Sigmoid colon (tissue), 7 donors: ENCODE measurements around the gene RAVER2. TPM values are rescaled to one million over a fixed set of nuclear protein-coding genes. Genes with fewer than 3 reads are reported as not detected.

Experiments used
- DNase-seq: peaks from one replicate; pipeline ENCODE4 v3.0.0-alpha.2; 2019
- H3K27ac ChIP-seq, 4 donors: fragments of 200-600 bp; sonication (generic); one replicate each; pipeline ENCODE4 v1.5.1; 2016 to 2019; ENCODE audit warnings: mild to moderate bottlenecking in 1 of 4
- H3K27me3 ChIP-seq, 3 donors: fragments of 200-600 bp; sonication (generic); one replicate each; pipeline ENCODE4 v1.5.1; 2019; ENCODE audit warnings: mild to moderate bottlenecking in 1 of 3
- H3K36me3 ChIP-seq, 4 donors: fragments of 200-600 bp; sonication (generic); one replicate each; pipeline ENCODE4 v1.5.1; 2016 to 2019
- H3K4me1 ChIP-seq, 4 donors: fragments of 200-600 bp; sonication (generic); one replicate each; pipeline ENCODE4 v1.5.1; 2017 to 2019
- H3K4me3 ChIP-seq, 4 donors: fragments of 200-600 bp; sonication (generic); one replicate each; pipeline ENCODE4 v1.5.1; 2017 to 2019; ENCODE audit warnings: mild to moderate bottlenecking in 2 of 4, moderate library complexity in 1 of 4
- H3K9me3 ChIP-seq, 4 donors: fragments of 200-600 bp in 3 of 4; sonication (generic) in 3 of 4; one replicate each; pipeline versions ENCODE4 v1.5.1 to v1.6.1; 2013 to 2019
- EP300 ChIP-seq, 4 donors: sonication (generic); formaldehyde crosslinking; IDR thresholded peaks; one replicate each; pipeline ENCODE4 v1.6.1; 2017; ENCODE audit warnings: antibody characterized with exemption in 4 of 4
- POLR2A ChIP-seq, 2 donors: fragments of 450-650 bp; IDR thresholded peaks; one replicate each; pipeline ENCODE4 v1.6.1; 2016; ENCODE audit warnings: antibody characterized with exemption in 2 of 2, mild to moderate bottlenecking in 2 of 2, moderate library complexity in 2 of 2
- POLR2AphosphoS5 ChIP-seq, 4 donors: sonication (generic); formaldehyde crosslinking; IDR thresholded peaks; one replicate each; pipeline ENCODE4 v1.6.1; 2017; ENCODE audit warnings: antibody characterized with exemption in 4 of 4
- WGBS, 2 donors: extraction: QIAGEN DNeasy Blood & Tissue Kit; methylation state at CpG; one replicate each; pipeline ENCODE4 v1.1.7; 2013; 5-methylcytosine and 5-hydroxymethylcytosine counted together
- intact Hi-C: fragments of 100-400 bp; cut with DNase I; formaldehyde crosslinking; loops from one replicate; pipeline ENCODE4 v1.15.1; 2023
- polyA plus RNA-seq, 3 donors: library from polyadenylated mRNA; stranded (reverse); fragments of 200-250 nt; gene quantifications; one replicate each; pipeline ENCODE4 v1.2.3, GENCODE V29; 2013
- total RNA-seq, 4 donors: library from RNA; depleted of rRNA; stranded (reverse); fragments of >200 nt; gene quantifications; one replicate each; pipeline ENCODE4 v1.1.0, GENCODE V29; 2016
- TF ChIP-seq, protein P1 (sequence below), 4 experiments: fragments of 450-650 bp in 3 of 4; fragments of 200-600 bp in 1 of 4; IDR thresholded peaks; one replicate each; pipeline ENCODE4 v1.5.1; 2016 to 2019; ENCODE audit warnings: antibody characterized with exemption in 4 of 4, mild to moderate bottlenecking in 3 of 4, moderate library complexity in 2 of 4
- donor health status: healthy with polysubstance abuse.
- donor health status: Bipolar disorder and iron deficiency.
- donor health status: healthy.

The RAVER2 gene, protein sequence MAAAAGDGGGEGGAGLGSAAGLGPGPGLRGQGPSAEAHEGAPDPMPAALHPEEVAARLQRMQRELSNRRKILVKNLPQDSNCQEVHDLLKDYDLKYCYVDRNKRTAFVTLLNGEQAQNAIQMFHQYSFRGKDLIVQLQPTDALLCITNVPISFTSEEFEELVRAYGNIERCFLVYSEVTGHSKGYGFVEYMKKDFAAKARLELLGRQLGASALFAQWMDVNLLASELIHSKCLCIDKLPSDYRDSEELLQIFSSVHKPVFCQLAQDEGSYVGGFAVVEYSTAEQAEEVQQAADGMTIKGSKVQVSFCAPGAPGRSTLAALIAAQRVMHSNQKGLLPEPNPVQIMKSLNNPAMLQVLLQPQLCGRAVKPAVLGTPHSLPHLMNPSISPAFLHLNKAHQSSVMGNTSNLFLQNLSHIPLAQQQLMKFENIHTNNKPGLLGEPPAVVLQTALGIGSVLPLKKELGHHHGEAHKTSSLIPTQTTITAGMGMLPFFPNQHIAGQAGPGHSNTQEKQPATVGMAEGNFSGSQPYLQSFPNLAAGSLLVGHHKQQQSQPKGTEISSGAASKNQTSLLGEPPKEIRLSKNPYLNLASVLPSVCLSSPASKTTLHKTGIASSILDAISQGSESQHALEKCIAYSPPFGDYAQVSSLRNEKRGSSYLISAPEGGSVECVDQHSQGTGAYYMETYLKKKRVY
- total RNA-seq (10 to 100 TPM; 12.7 to 22.2 (median 17.4) TPM), polyA plus RNA-seq (10 to 100 TPM; 11.9 to 48.8 (median 33.0) TPM)

GRCh38 chr1:64744492-64745180, at the start of gene RAVER2:
TSS of gene RAVER2 (plus strand) at chr1:64745075. CDS start at chr1:64745173, 98 bp downstream.
- WGBS, 2 donors = 0 to 1% methylated on average over 76 of the region's 76 CpGs
- H3K4me3 ChIP-seq = peak within 1 kb of the TSS; percentile 74 to 91 (median 82)
- no peaks in the 10 kb centered on the region for H3K27me3 ChIP-seq
- intact Hi-C loops = loop anchor here (1.0 to 5.0 kb wide), 4 partner anchors 57 to 323 kb away; partner anchors contain the start of gene CACHD1
- TF ChIP-seq EP300 (IDR thresholded peaks at IDR 0.05) (no peak), POLR2AphosphoS5 (IDR thresholded peaks at IDR 0.05) (peak in 2 of 4 donors; percentile 27 to 43), POLR2A (IDR thresholded peaks at IDR 0.05) (no peak)
- TF ChIP-seq, protein P1, sequence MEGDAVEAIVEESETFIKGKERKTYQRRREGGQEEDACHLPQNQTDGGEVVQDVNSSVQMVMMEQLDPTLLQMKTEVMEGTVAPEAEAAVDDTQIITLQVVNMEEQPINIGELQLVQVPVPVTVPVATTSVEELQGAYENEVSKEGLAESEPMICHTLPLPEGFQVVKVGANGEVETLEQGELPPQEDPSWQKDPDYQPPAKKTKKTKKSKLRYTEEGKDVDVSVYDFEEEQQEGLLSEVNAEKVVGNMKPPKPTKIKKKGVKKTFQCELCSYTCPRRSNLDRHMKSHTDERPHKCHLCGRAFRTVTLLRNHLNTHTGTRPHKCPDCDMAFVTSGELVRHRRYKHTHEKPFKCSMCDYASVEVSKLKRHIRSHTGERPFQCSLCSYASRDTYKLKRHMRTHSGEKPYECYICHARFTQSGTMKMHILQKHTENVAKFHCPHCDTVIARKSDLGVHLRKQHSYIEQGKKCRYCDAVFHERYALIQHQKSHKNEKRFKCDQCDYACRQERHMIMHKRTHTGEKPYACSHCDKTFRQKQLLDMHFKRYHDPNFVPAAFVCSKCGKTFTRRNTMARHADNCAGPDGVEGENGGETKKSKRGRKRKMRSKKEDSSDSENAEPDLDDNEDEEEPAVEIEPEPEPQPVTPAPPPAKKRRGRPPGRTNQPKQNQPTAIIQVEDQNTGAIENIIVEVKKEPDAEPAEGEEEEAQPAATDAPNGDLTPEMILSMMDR (IDR thresholded peaks at IDR 0.05) = peak in 2 of 4 experiments; percentile 20 to 46
- H3K4me1 ChIP-seq = peaks cover 0 to 34% (median 24%) of the 10 kb centered on the region in 4 donors
- peak within 1 kb of the TSS; percentile 83 to 91 (median 90) for H3K27ac ChIP-seq
- peak; percentile 87 for DNase-seq
- H3K9me3 ChIP-seq = no peaks in the 10 kb centered on the region
- no peaks in the 10 kb centered on the region for H3K36me3 ChIP-seq

GRCh38 chr1:64696879-64697278, 48.0 kb upstream of the RAVER2 start:
- Histone ChIP-seq H3K36me3 (no peaks in the 10 kb centered on the region), H3K4me3 (no peak overlapping the region), H3K27ac (no peak overlapping the region), H3K4me1 (peaks cover 0 to 12% (median 5%) of the 10 kb centered on the region in 4 donors), H3K9me3 (no peaks in the 10 kb centered on the region), H3K27me3 (no peaks in the 10 kb centered on the region)
- TF ChIP-seq POLR2A (IDR thresholded peaks at IDR 0.05) (no peak), EP300 (IDR thresholded peaks at IDR 0.05) (no peak), POLR2AphosphoS5 (IDR thresholded peaks at IDR 0.05) (no peak)
- TF ChIP-seq, protein P1 (IDR thresholded peaks at IDR 0.05) = no peak
- 94 to 96% methylated on average over 3 of the region's 3 CpGs for WGBS, 2 donors
- no peak for DNase-seq
- intact Hi-C loops = no loop called here

DNA sequence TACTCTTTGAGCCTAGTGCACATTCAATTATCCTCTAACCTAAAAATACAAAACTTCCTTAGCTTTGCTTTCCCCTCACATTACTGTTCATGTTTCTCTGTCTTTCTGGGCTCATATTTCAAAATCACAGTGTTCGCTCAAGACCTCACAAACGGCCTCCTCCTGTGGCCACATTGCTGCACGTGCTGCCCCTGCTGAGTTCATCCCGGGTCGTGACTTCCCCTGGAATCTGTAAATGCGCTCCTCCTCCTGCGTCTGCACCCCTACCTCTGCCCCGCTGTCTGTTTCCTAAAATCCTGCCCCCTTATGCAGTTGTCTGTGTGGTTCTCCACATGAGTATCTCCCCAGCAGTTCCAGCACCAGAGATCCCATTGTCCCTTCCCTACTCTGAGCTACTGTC, 45.5 kb upstream of the RAVER2 start:
- DNase-seq = no peak
- no peak overlapping the region for H3K27ac ChIP-seq
- H3K27me3 ChIP-seq = no peaks in the 10 kb centered on the region
- TF ChIP-seq POLR2AphosphoS5 (IDR thresholded peaks at IDR 0.05) = no peak
- TF ChIP-seq, protein P1 (IDR thresholded peaks at IDR 0.05) = no peak
- TF ChIP-seq EP300 (IDR thresholded peaks at IDR 0.05) = no peak
- no peak for TF ChIP-seq POLR2A (IDR thresholded peaks at IDR 0.05)
- no peaks in the 10 kb centered on the region for H3K4me1 ChIP-seq
- no peaks in the 10 kb centered on the region for H3K9me3 ChIP-seq
- WGBS, 2 donors = 82 to 86% methylated on average over 8 of the region's 8 CpGs
- no peaks in the 10 kb centered on the region for H3K36me3 ChIP-seq
- intact Hi-C loops = no loop called here
- H3K4me3 ChIP-seq = no peak overlapping the region

DNA sequence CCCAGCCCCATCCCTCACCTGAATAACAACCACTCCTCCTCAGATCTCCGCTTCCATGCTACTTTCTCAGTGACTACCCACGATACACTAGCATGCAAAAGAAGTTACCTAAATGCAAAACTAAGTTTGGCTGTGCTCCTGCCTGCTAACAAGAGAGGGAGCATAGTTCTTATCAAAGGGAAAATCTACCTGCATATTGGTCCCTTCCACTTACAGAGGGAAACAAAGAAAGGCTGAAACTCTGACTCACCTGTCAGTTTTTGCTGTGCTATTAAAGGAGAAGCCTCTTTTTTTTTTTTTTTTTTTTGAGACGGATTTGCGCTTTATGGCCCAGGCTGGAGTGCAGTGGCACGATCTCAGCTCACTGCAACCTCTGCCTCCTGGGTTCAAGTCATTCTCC, 43.8 kb upstream of the RAVER2 start:
- H3K4me1 ChIP-seq = no peaks in the 10 kb centered on the region
- intact Hi-C loops = no loop called here
- DNase-seq = no peak
- H3K4me3 ChIP-seq = no peak overlapping the region
- no peak overlapping the region for H3K27ac ChIP-seq
- TF ChIP-seq EP300 (IDR thresholded peaks at IDR 0.05) (no peak), POLR2A (IDR thresholded peaks at IDR 0.05) (no peak)
- TF ChIP-seq, protein P1 (IDR thresholded peaks at IDR 0.05) = no peak
- H3K36me3 ChIP-seq = no peaks in the 10 kb centered on the region
- H3K9me3 ChIP-seq = no peaks in the 10 kb centered on the region
- WGBS, 2 donors = 73 to 84% methylated on average over 5 of the region's 5 CpGs
- H3K27me3 ChIP-seq = no peaks in the 10 kb centered on the region
